ENCODE data around the gene DNAJC5.

The DNAJC5 gene

DNA sequence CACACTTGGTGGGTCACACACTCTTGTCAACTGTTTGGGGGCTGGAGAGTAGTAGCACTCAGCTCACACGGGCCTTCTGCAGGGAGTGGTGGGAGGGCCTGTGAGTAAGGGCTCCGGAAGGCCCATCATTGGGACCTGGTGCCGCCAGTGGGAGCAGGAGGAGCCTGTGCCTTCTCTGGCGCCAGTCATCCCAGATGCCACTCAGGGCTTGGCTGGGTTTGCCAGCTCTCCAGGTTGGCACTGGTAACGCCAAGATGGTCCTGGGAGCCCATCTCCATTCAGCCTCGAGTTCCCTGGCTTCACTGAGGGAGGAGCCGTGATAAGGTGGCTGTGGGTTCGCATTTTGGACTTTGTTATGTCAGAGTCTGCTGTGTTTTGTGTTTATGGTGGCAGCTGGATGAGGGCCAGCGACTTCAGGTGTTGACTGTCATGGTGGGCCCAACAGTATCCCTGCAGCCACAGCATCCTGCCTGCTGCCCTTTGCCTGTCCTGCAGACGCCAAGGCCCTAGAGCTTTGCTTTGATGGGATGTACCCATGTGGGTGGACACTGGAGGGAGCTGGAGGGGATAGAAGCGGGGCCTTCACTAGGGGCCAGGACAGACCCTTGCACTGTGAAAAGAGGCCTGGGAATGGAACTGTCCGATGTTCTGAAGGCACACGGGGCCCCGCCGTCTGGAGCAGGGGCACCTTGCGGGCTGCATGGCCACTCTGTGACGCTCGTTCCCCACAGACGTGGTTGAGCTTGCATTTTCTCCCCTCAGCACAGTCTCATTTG lies 13.3 kb upstream of the DNAJC5 start:
- no peak for DNase-seq (ENCODE audit: low read depth)
- TF ChIP-seq, protein P1, sequence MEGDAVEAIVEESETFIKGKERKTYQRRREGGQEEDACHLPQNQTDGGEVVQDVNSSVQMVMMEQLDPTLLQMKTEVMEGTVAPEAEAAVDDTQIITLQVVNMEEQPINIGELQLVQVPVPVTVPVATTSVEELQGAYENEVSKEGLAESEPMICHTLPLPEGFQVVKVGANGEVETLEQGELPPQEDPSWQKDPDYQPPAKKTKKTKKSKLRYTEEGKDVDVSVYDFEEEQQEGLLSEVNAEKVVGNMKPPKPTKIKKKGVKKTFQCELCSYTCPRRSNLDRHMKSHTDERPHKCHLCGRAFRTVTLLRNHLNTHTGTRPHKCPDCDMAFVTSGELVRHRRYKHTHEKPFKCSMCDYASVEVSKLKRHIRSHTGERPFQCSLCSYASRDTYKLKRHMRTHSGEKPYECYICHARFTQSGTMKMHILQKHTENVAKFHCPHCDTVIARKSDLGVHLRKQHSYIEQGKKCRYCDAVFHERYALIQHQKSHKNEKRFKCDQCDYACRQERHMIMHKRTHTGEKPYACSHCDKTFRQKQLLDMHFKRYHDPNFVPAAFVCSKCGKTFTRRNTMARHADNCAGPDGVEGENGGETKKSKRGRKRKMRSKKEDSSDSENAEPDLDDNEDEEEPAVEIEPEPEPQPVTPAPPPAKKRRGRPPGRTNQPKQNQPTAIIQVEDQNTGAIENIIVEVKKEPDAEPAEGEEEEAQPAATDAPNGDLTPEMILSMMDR (IDR thresholded peaks at IDR 0.05; ENCODE audit: low read length, missing control alignments), result no peak
- H3K4me3 ChIP-seq (replicated peaks; ENCODE audit: low read depth, low read length), result no peak overlapping the region

DNA sequence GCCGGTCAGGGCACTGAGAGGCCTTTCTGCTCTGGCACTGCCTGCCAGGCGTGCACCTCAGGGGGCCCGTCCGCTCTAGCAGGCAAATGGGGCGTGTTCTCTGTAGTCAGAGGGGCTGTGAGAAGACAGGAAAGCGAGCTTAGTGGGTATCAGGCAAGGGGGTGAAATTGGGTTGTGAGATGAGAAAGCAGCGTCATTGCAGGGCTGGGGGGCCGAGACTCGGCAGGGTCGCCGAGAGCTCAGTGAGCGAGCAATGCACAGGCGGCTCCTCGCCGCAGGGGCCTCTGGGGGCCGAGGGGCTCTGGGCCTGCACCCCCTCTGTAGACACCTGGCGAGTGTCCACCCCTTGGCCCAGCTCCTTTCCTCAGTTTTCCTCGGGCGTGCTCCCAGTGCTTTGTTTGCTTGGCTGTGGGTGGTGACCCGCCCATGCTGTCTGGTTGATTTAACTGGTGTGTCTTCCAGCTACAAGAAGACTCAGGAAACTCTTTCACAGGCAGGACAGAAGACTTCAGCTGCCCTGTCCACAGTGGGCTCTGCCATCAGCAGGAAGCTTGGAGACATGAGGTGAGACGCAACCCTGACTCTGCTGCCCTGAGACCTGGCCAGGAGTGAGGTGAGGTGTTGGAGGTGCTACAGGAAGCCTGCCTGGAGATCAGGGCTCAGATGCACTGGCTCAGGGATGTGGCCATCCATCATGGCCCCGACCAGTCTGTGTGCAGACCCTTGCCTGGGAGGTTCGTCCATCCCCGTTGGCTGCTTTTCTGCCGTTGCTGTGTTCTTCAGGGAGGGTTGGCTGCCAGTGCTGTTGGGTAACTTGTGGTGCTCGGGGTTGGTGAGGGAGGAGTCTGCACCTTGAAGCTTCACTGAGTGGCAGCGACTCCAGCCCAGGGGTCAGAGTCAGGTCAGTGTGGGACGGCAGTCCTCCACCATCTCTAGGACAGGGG lies 12.4 kb upstream of the DNAJC5 start:
- TF ChIP-seq, protein P1 (IDR thresholded peaks at IDR 0.05; ENCODE audit: low read length, missing control alignments), result no peak
- H3K4me3 ChIP-seq (replicated peaks; ENCODE audit: low read depth, low read length), result no peak overlapping the region
- no peak for DNase-seq (ENCODE audit: low read depth)

DNA sequence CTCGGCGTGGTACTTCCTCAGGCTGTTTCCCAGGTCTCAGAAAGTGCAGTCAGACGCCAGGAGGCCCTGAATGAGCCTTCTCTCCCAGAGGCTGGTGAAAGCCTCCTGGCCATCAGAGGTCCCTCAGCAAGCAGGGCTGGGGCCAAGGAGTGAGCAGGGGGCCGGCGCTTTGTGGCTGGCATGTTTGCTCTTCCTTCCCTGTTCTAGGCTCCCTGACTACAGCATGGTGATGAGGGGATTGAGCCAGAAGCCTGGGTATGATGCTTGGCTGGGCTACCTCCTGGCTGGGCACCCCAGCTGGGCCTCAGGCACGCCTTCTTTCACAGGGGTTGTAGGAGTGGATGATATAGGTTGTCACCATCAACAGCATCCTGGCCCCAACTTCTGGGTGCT lies 11.7 kb upstream of the DNAJC5 start:
- no peak overlapping the region for H3K4me3 ChIP-seq (replicated peaks; ENCODE audit: low read depth, low read length)
- TF ChIP-seq, protein P1 (IDR thresholded peaks at IDR 0.05; ENCODE audit: low read length, missing control alignments), result no peak
- no peak for DNase-seq (ENCODE audit: low read depth)

DNA sequence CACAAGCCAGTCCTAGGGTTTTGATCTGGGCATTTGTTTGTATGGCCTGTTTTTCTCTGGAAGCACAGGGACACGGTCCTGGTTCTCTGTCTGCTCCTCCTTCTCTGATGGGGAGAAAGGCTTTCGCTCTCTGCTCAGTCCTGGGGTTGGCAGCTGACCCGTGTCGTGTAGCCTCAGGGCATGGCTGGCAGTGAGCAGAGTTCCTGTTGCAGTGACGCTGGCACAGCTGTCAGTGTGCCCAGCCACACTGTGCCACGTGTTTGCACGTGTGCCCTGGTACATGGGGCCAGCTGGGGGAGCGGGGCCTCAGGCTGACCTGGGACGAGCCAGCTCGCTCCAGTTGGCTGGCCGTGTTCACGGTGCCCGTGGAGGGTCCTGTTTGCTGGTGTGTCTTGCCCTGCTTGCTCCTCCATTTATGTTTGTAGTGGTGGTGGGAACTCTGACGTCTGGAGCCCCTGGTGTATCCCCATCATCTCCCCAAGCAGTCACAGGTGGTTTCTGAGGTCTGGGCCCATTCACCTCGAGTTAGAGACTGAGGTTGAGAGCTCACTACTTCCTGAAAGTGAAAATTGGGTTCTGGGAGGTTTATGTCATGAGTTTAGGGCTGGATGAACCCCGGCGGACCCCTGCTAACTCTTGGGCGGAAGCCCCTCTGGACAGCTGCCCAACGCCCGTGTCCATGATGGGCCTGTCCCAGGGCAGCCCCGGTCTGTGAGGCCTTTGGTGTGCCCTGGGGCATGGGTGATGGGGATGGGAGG lies 10.2 kb upstream of the DNAJC5 start:
- TF ChIP-seq, protein P1 (IDR thresholded peaks at IDR 0.05; ENCODE audit: low read length, missing control alignments), result no peak
- DNase-seq (ENCODE audit: low read depth), result no peak
- no peak overlapping the region for H3K4me3 ChIP-seq (replicated peaks; ENCODE audit: low read depth, low read length)

DNA sequence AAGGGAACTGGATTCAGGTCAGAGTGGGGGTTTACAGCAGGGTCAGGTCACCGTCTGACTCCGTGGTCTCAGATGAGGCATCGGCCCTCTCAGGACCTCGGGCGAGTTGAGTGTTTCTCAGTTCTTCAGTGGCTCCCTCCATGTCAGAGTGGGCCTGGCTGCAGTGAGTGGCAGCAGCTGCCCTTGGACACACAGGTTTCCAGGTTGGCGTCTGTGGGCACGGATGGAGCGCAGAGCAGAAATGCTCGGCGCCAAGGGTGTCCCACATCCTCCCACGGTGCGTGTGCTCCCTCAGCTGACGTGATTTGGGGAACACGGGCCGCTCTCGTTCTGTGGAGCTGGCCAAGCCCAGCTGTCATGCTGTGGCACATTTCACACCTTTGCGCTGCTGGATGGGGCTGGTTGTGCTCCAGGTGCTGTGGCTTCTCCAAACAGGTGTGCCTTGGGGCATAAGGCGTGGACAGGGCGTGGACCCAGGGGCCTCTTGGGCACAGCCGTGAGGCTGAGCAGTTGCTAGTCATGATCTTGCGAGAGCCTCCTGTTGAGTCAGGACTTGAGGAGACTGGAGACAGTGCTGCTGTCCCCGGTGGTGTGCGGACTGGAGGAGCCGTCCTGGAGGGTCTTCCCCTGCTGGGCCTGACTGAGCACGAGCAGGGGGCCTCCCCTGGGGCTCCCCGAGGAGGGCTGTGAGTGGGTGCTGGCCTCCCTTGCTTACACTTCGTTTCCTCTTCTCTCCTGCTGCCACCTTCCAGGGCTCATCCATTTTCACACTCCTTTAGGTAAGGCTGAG lies 9.5 kb upstream of the DNAJC5 start:
- DNase-seq (ENCODE audit: low read depth), result no peak
- TF ChIP-seq, protein P1 (IDR thresholded peaks at IDR 0.05; ENCODE audit: low read length, missing control alignments), result no peak
- no peak overlapping the region for H3K4me3 ChIP-seq (replicated peaks; ENCODE audit: low read depth, low read length)

DNA sequence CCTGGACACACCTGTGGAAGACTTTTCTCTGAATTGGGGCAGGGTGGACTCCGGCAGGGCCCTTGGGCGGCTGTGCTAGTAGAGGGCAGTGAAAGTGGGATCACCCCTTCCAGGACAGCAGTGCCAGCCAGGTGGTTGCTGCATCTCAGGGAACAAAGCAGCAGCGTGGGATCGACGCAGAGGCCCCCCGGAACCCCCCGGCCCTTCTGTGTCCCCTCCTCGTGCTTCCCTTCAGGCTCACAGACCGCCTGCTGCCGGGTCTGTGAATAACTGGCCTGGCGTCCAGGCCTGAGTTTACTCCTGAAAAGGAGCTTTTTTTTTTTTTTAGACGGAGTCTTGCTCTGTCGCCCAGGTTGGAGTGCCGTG lies 8.9 kb upstream of the DNAJC5 start:
- H3K4me3 ChIP-seq (replicated peaks; ENCODE audit: low read depth, low read length), result no peak overlapping the region
- no peak for DNase-seq (ENCODE audit: low read depth)
- TF ChIP-seq, protein P1 (IDR thresholded peaks at IDR 0.05; ENCODE audit: low read length, missing control alignments), result no peak

All from fibroblast of pulmonary artery (primary cell).